Measurements from ENCODE around the gene CNGB1.

The CNGB1 gene

DNA sequence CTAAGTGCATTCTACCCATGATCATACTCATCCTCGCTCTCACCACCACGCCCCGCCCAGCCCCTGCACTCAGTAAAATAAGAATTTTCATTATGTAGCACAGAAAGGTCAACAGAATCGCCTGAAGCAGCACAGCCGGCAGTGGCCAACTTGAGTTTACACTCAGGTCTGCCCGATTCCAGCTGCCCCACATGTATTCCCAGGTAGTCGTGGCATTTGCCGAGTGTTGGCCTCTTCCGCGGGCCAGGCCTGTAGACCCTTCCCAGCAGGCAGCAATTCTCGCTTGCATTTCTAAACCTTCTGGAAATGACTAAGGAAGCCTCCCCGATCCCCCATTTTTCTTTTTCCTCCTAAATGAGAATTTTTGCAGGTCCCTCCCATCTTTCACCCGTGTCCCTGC, 609 bp downstream of the CNGB1 start:
- DNase-seq, result no peak

DNA sequence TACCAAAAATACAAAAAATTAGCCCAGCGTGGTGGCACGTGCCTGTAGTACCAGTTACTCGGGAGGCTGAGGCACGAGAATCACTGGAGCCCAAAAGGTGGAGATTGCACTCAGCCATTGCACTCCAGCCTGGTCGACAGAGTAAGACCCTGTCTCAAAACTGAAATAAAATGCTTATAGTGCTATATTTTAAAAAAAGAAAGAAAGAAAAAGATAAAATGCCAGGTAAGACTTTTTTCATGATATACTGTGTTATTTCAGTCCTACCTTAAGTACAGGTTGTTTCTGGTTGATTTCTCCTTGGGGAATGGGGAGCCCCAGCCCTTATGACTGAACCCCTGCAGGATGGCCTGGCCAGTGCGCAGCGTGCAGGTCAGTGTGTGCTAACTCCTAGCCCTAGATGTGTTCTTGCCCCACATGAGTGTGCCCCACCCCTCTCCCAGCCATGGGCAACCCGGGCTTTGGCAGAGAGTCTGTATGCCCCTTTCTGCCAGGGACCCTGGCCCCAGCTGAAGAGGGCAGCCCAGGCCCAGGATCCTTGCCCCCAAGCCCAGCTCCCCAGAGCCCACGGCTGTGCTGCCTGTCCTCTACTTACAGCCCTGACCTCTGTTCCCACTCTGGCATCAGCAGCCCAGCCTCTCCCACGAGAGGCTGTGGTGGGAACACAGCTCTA, 1.3 kb downstream of the CNGB1 start:
- DNase-seq, result no peak

DNA sequence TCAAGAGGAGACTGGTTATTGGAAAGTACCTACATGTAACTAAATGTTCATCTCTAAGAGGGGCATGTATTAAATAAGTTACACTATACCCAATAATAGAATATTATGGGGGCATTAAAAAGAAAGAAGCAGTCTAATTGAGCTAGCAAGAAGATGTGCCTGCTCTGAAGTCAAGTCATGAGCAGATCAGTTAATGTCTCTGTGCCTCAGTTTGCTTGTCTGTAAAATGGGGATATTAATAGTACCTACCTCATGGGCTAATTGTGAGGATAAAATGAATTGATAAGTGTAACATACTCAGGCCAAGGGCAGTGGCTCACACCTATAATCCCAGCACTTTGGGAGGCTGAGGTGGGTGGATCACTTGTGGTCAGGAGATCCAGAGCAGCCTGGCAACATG, 3.0 kb downstream of the CNGB1 start:
- no peak for DNase-seq

DNA sequence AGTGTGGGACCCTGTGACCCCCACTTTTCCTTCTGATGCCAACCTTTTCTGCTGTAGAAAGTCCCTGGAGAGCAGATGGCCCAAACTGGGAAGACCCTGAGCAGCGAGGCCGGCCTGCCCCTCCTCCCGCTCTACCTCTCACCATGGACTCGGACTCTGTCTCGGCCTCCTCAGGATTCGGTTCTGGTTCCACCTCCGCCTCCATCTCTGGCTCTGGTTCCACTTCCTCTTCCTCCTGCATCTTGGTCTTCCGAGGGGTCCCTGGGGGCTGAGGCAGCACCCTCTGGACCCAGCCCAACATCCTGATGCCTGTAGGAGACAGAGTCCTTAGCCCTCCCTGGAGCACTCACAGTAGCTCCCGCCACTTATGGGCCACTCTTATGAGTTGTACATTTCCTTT, 3.9 kb downstream of the CNGB1 start:
- DNase-seq, result no peak

DNA sequence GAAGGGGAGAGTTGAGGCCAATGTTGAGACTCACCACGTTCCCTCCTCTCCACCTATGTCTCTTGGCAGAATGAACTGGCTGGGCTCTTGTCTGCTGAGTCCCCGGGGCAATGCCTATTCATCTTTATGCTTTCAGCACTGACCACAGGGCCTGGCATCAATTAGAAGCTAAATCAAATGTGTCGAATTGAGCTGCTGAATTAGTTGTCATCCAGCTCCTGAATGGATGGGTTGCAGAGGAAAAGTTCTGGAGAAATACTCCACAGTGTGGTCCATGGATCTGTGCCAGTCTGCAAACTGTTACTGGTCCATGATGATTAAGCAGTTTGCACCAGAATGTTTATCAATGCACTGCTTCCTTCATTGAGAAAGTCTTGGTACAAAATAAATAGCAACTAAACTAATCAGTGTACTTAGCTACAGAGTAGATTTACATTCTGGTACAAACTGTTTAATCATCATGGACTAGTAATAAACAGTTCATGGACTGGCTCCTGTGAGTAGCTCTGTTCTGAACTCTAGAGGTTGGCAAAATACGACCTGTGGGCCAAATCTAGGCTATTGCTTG, 4.6 kb downstream of the CNGB1 start:
- DNase-seq, result no peak

DNA sequence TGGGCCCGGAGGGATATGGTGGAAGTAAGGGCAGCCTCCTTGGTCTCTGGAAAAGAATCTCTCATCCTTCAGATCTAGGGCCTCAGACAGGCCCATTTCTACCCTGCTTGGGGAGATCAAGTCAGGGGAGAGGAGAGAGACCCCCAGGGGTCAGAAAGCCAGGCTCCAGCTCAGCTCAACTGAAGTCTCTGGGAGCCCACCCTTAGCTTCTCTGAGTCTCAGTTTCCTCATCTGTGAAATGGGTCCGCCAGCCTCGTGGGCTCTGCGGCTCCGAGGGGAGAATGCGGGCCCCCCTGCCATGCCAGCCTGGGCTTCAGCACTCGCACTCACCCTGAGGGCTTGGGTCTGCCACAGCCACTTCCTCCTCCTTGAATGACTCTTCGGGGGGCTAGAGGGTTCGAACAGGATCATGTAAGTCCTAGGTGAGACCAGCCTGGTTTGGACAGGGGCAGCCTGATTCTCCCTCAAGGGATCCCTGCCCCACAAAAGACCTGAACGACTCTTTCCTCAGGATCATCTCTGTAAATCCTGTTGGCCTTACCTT, 6.7 kb downstream of the CNGB1 start:
- DNase-seq, result no peak

DNA sequence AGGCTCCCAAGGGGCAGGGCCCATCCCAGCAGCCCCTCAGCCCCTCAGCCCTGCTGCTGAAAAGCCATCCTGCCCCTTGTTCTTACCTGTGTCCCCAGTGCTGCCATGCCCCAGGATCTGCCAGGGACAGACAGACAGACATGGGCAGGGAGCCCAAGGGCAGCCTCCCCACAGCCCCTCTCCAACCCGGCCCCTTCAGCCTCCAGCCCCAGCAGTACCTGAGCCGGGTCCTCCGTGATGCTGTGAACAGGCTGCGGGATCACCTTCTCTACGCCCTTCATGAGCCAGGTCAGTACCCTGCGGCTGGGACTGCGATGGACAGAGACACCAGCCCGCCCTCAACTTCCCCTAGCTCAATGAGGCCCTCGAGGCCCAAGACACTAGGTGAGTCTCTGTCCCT, 8.2 kb downstream of the CNGB1 start:
- no peak for DNase-seq

DNA sequence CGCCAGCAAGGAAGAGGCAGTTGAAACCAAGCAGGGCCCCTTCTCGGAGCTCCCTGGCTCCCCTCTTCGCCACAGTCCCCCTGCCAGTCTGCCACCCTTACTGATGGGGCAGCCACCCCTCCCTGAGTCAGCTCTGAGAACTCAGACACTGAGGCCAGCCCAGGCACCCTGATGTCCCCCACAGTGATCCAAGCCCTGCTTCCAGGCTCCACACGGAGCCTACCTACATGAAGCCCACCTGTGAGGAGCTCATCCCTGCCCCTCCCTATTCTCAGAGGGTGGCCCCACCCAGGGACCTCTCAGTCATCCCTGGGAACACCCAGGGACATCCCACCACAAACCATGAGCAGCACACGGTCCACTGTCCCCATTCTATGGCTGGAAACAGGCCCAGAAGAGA, 8.9 kb downstream of the CNGB1 start:
- DNase-seq, result no peak

DNA sequence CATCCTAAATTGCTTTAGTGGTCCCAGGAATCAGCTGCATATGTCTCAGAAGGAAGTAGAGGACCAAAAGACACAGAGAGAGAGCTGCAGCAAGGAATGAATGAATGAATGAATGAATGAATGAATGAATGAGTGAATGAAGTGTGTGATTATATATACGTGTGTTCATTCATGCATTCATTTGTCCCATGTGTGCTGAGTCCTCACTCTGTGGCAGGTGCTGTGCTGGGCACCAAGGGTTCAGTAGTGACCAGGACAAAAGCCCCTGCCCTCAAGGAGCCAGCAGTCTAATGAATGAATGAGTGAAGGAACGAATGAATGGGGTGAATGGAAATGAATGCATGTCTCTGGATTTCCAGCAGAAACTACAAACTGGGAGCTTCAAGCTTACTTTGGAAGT, 9.4 kb downstream of the CNGB1 start:
- DNase-seq, result no peak

DNA sequence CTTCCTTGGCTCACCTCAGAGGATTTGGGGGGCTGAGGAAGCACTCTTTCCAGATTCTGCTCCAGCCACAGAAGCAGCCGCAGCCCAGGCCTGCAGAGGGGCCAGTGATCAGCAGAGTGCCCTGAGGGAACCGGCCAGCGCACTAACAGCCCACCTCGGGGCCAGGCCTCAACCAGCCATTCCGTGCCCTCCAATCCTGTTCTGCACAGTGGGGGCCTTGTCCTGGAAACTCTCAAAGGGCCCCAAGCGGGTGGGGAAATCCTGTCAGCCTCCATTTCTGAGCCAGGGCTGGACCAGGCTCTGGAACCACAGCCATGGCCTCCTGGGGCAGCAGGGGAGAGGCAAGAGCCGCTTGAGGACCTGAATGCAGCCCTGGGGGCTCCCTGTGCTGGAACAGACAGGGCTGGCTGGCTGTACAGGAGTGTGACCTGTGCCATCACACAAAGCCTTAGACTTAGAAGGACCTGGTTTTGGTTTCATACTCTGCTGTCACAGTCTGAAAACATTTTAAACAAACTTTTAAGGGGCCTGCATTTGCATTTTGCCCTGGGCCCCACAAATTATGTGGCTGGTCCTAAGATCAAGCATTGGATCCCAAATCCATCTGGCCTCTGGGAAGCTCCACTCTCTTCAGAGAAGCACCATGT, 10.0 kb downstream of the CNGB1 start:
- DNase-seq, result no peak

DNA sequence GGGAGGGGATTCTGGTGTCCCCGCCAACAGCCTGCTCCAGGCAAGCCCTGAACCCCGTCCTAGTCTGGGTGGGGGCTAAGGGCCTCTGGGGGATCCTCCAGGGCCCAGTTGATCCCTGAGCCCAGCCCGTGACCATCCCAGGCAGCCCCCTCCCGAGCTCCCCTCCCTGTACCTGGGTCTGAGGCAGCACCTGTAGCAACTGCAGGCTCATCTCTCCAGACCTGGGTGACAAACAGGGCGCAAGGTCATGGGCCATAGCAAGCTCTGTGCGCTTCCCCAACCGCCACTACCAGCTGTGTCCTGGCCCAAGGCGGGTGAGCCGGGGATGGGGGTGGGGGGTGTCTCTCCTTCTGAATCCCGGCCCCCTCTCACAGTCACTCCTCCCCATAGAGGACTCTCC, 10.6 kb downstream of the CNGB1 start:
- no peak for DNase-seq

DNA sequence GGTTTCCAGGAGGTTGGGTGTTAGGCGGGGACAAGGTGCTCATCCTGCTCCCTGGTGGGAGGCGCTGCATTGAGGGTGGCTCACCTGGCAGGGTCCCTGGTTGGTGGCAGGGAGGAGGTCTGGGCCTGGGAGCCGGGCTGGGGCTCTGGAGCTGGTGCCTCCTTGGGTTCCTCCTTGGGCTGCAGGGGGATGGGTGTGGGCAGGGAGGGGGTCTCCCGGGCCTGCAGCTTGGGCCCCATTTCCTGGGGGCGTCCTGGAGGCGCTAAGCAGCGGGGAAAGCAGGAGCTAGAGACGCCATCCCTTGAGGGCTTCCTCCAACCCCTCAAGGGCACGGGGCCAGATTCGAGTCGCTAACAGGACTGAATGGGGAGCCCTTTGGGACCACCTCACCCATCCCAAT, 11.1 kb downstream of the CNGB1 start:
- no peak for DNase-seq

DNA sequence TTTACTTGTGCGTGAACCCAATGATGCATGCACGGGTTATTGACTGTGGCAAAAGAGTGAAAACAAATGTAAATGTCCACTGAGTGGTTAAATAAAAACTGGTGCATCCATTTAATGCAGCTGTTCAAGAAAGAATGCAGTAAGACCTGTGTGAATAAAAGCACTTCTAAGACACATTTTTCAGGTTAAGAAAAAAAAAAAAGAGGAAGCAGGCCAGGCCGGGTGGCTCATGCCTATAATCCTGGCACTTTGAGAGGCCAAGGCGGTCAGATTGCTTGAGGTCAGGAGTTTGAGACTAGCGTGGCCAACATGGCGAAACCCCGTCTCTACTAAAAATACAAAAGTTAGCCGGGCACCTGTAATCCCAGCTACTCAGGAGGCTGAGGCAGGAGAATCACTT, 11.8 kb downstream of the CNGB1 start:
- no peak for DNase-seq

DNA sequence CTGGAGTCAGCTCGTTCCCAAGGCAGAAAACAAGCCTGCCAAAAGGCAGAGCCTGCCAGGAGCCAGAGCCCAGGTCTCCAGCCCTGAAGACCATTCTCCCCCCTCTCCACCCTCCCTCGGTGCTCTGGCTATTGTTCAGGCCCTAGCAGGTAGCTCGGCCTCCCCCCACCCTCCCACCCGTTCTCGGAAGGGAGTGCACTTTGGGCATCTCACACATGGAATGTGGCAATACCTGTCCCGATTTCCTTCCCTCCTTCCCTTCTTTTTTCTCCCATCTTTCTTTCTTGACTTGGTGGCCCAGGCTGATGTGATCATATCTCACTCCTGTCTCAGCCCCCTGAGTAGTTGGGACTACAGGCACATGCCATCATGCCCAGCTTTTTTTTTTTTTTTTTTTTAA, 12.4 kb downstream of the CNGB1 start:
- DNase-seq, result no peak

DNA sequence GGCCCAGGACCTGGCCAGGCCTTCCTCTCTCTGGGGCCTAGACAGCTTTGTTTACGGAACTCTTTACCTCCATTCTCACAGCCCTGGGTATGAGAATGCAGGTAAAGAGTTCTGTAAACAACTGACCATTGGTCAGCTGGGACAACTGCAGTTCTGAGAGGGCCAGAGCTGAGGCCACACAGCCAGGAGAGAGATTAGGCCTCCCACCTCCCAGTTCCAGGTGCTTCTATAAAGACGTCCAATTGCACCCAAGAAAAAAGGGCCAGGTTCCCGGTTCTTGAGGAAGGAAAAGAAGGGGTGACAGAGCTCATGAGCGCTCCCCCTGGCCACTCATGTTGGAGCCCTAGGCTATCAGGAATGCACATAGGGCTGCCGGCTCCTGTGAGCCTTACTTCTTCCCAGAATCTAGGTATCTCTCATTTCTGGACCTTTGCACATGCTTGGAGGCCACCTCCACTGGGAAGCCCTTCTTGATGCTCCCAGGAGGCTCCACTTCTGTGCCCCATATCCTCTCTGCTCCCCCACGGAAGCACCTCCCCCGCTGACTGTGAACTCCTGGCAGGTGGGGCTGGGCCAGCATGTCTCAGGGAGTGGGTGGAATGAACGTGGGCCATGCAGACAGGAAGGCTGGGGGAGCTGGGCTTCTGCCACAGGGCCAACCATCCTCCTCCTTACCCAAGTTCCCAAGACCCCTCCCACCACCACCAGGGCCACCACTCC, 13.1 kb downstream of the CNGB1 start:
- DNase-seq, result no peak

DNA sequence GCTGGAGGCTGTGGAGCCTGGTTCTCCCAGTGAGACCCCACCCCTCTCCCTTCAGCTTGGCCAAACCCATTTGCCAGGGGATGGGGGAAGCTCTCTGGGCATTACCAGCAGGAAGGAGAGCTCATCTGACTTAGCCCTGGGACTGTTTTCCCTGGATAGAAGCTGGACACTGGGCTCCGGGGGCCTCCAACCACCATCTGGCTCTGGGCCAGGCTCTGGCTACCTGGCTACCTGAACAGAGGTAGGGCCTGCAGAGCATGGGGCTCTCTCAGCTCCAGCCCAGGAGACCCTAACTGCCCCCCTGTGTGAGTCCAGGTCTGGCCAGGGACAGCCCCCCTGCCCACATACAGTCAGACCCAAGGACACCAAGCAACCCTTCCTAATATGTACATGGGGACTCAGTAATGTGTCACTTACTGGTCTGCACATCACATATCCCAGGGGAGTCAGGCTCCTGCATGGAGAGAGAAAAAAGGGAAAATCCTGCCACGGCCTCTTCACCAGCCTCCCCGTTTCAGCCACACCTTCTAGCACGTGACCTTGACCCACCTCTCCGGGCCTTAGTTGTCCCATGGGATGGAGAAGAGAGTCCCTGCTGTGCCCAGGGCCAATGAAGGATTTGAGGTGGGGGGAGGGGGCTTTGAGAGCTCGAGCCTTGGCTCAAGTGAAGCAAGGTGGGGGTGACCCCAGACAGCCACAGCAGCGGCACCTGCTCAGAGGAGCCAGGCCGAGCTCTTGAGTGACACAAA, 13.8 kb downstream of the CNGB1 start:
- DNase-seq, result no peak

DNA sequence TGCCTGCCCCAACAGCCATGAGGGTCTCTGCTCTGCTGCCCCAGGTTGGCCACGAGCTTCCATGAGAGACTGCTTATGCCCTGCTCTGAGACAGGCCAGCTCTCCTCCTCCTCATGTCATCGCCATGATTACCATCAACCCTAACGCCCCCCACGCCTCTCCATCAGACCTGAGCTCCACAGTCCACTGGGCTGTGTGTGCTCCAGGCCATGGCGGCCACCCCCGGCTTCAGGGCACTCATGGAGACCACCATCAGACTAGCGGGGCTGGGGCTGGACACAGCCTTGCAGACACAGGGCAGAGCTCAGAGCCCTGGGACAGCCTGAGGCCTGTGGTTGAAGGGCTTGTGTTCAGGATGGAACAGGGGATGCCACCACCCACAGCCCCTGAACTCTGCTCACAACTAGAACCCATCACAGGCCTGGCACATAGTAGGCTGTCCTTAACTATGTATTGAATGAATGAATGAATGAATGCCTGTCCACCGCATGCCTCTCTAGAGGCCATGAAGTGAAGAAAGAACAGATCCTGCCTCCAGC, 14.6 kb downstream of the CNGB1 start:
- no peak for DNase-seq

DNA sequence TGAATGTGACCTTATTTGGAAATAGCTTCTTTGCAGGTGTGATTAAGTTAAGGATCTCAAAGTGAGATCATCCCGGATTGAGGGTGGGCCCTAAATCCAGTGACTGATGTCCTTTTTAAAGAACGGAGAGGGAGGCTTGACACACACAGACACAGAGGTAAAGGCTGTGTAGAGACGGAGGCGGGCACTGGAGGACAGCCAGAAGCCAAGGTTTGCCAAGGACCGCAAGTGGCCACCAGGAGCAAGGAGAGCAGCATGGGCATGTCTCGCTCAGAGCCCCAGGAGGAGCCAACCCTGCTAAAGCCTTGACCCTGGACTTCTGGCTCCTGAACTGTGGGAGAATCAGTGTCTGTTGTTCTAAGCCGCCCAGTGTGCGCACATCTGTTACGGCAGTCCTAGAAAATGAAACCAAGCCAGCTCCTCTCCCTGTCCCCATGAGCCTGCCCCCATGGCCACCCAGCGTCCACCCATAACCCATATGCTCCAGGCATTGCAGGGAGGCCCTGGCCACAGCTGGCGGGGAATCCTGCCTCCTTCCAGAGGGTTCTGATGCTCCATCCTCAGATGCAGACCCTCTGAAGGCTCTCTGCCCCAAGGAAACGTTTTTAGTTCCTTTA, 15.2 kb downstream of the CNGB1 start:
- no peak for DNase-seq

DNA sequence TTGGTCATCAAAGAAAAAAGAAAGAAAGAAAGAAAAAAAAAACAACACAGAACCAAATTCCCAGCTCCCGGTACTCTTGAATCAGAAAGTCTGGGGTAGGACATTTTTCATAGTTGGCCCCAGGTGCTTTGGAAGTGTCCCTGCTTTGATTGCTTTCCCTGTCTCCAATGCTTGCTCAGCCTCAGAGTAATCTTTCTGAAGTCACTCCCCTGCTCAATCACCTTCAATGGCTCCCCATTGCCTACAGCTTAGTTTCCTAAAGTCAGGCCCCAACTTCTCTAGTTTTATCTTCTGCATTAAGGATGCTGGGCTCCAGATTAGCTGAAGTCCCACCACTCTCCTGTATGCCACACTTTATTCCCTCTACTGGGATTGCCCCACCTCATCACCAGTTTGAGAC, 17.1 kb downstream of the CNGB1 start:
- DNase-seq, result no peak

DNA sequence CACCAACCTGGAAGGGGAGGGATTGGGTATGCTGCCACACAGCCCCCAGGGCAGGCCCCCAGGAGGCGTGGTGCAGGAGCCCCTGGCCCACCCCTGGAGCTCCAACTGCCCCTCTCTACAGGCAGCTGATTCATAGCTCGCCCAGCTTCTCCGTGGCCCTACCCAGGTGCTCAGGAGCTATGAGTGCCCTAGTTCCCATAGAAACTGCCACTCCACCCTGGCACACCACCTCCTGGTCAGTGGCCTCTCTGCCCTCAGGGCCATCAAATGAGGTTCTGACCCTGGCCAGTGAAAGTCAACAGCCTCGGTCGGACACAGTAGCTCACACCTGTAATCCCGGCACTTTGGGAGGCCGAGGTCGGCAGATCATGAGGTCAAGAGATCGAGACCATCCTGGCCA, 18.0 kb downstream of the CNGB1 start:
- DNase-seq, result no peak

DNA sequence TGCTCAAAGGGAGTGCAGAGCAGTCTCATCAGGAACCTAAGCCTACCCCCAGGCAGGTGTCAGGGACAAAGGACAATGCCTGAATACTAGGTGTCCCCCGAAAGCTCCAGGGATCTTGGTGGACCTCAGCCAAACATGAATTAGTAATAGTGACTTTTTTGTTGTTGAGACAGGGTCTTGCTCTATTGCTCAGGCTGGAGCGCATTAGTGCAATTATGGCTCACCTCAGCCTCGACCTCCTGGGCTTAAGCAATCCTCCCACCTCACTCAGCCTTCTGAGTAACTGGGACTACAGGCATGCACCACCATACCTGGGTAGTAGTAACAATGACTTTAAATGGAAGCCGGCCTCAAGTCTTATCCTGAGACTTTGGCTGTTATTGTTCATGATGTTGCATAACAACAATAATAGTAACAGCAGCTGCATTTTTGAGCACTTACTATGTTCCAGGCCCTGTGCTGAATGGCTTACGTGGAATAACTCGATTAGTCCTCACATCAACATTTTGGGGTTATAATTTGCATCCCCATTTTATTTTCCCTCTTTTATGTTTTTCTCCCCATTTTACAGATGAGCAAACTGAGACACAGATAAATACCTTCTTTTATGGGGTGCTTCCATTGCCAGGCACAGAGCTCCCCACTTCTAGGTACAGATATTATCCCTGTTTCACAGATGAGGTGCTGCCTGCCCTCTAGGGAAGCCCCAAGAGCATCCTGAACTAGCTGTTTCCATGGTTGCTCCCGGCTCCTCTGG, 19.5 kb downstream of the CNGB1 start:
- DNase-seq, result no peak

DNA sequence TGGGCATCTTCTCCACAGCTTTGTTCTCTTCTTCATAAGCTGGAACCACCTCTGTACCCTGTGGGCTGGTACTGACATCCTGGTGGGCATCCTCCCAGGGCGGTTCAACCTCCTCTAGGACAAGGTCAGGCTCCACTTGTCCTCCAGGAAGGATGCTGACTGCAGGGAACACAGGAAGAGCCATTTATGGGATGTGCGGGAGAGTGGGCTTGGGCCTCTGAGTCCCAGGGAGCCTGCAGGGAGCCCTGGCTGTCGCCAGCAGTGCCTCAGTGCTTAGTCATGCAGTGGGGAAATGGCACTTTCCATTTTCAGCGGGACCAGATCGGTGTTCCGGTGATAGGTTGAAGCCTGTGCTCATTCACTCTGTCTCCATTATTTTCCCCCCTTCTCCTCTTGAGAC, 20.5 kb downstream of the CNGB1 start:
- DNase-seq, result no peak

All from NCI-H446 (cell line).